GM12801 (cell line): ENCODE data around the gene TBL1X.

Source experiments
- TF ChIP-seq, protein P1 (sequence below): IDR thresholded peaks from one replicate; pipeline ENCODE4 v1.5.1; 2011; ENCODE audit warnings: control low read depth; ENCODE audit not compliant: insufficient read length; ENCODE audit errors: extremely low read depth

Gene TBL1X

DNA sequence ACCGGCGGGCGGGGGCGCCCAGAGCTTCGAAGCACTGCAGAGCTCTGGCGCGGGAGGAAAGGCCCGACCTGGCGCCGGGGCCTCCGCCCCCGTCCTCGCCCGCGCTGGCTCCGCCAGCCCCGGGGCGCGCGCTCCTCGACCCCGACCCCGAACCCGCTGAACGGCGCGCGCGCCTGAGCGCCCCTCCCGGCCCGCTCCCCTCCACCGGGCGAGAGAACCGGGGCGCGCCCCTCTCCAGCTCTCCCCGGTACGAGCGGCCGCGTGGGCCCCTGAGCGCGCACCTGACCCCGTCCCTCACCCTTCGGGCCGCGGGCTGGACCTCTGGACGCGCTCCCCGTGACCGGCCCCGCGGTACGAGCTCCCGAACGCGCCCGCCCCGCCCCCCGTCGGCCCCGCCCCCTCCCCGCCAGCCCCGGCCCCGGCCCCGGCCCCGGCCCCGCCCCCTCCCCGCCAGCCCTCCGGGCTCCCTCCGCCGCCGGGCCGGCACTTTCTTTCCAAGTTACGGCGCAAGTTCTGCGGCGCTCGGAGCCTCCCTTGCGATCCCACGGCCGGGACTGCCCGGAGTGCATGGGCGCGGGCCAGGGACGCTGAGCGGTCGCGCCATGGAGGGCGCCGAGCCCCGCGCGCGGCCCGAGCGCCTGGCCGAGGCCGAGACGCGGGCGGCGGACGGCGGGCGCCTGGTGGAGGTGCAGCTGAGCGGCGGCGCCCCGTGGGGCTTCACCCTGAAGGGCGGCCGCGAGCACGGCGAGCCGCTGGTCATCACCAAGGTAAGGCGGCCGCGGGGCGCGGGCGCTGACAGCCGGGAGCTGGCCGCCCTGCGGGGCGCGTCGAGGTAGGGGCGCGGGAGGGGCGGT, 321.3 kb downstream of the TBL1X start, which contains the start of gene SHROOM2:
Gene SHROOM2, plus strand, starts transcription at position 486 of the 854 bp plus-strand sequence. Its CDS starts 117 bp downstream, at position 603.
- TF ChIP-seq, protein P1, sequence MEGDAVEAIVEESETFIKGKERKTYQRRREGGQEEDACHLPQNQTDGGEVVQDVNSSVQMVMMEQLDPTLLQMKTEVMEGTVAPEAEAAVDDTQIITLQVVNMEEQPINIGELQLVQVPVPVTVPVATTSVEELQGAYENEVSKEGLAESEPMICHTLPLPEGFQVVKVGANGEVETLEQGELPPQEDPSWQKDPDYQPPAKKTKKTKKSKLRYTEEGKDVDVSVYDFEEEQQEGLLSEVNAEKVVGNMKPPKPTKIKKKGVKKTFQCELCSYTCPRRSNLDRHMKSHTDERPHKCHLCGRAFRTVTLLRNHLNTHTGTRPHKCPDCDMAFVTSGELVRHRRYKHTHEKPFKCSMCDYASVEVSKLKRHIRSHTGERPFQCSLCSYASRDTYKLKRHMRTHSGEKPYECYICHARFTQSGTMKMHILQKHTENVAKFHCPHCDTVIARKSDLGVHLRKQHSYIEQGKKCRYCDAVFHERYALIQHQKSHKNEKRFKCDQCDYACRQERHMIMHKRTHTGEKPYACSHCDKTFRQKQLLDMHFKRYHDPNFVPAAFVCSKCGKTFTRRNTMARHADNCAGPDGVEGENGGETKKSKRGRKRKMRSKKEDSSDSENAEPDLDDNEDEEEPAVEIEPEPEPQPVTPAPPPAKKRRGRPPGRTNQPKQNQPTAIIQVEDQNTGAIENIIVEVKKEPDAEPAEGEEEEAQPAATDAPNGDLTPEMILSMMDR = no peak

DNA sequence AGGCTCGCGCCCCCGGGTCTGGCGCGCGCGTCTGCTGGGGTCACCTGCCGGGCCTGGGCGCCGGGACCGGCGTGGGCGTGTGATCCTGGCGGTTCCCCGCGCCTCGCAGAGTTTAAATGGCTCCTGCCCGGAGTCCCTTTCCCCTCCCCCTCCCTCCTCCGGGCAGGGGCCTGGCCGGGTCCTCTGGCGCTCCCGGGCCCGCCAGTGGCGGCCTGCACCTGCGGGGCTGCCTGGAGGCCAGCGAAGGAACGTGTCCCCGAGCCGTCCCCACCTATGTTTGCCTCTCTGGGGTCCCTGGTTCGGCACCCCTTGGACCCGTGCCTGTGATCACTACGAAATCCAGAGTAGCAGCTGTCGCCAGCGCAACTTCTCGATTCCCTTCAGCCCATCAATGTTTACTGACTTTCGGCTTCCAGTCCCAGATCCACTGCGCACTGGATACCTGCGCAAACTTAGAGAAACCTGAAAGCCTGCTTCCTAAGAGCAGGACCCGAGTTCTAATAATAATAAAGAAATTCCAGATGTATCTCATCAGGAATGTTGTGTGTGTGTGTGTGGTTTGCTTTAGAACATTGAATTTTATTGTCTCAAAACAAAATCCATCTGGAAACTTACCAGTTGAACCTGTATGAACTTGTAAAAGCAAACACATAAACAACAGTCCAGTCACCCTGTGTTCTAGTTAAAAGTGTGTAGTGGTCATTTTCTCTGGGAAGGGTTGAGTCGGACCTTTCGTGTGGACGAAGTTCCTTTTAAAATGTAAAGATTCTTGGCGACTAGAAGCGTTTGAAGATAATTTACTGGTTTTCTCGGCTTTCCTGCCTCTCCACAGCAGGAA, 322.2 kb downstream of the TBL1X start:
- TF ChIP-seq, protein P1 = no peak

DNA sequence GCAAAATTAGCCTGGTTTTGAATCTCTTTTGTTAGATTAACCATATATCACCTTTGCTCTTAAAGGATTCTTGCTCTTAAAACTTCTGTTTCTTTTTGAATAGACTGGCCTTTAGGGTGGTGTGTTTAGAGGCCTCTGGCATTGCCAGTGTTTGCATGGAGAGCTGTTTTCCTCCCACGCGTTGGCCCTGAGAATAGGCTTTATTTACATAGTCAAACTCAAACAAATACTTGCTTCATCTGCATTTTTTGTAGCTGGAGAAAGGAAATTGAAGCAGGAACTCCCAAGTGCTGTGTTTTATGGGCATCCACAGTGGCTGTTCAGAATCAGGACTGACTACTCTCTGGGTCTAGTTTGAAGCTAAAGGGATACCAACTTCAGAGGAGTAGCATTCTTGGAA, 324.1 kb downstream of the TBL1X start:
- TF ChIP-seq, protein P1 = no peak

DNA sequence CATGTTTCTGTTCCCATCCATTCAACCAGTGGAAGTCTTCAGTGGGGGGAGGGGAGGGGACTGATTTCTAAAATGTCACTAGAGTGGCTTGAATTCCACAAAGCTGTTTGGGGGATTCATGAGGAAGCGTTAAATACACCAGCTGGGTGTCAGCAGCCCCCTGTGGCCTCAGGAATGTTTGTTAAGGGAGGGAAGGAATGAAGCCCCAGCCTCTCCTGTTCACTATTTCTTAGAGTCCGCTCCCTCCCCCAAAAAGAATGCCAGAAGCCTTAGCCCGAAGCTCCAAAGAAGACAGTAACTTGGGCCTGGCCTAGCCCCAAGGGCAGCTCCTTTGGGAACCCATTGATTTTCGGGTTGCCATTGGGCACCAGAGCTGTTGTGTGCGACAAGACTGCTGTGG, 324.7 kb downstream of the TBL1X start:
- TF ChIP-seq, protein P1 = no peak
